Epithelial cell of esophagus (primary cell): ENCODE measurements around the gene MPEG1.

Experiments
- DNase-seq: peaks from one replicate; pipeline ENCODE4 v3.0.0; 2010; ENCODE audit warnings: low read depth
- H3K4me3 ChIP-seq: 2 replicates; pipeline ENCODE4 v1.5.1; 2011; ENCODE audit warnings: mild to moderate bottlenecking, low read length, control low read depth
- TF ChIP-seq, protein P1 (sequence below): IDR thresholded peaks from 2 replicates; pipeline ENCODE4 v1.5.1; 2011; ENCODE audit warnings: low read depth, mild to moderate bottlenecking, low read length, control low read depth, inconsistent platforms; ENCODE audit not compliant: insufficient read depth; ENCODE audit errors: missing control alignments

MPEG1 gene

GRCh38 chr11:59184691-59185339 is 27.9 kb downstream of the MPEG1 start:
- TF ChIP-seq, protein P1, sequence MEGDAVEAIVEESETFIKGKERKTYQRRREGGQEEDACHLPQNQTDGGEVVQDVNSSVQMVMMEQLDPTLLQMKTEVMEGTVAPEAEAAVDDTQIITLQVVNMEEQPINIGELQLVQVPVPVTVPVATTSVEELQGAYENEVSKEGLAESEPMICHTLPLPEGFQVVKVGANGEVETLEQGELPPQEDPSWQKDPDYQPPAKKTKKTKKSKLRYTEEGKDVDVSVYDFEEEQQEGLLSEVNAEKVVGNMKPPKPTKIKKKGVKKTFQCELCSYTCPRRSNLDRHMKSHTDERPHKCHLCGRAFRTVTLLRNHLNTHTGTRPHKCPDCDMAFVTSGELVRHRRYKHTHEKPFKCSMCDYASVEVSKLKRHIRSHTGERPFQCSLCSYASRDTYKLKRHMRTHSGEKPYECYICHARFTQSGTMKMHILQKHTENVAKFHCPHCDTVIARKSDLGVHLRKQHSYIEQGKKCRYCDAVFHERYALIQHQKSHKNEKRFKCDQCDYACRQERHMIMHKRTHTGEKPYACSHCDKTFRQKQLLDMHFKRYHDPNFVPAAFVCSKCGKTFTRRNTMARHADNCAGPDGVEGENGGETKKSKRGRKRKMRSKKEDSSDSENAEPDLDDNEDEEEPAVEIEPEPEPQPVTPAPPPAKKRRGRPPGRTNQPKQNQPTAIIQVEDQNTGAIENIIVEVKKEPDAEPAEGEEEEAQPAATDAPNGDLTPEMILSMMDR, result no peak
- no peak overlapping the region for H3K4me3 ChIP-seq
- DNase-seq, result no peak

GRCh38 chr11:59183771-59184170 is 29.0 kb downstream of the MPEG1 start:
- no peak for DNase-seq
- TF ChIP-seq, protein P1, result no peak
- no peak overlapping the region for H3K4me3 ChIP-seq

GRCh38 chr11:59182457-59183151 is 30.1 kb downstream of the MPEG1 start:
- no peak overlapping the region for H3K4me3 ChIP-seq
- TF ChIP-seq, protein P1, result peak; percentile 54
- peak; percentile 63 for DNase-seq

- H3K4me3 ChIP-seq, result no peak overlapping the region
- TF ChIP-seq, protein P1, result no peak
- no peak for DNase-seq
Observed at GRCh38 chr11:59181746-59182456, 30.8 kb downstream of the MPEG1 start.

- DNase-seq, result no peak
- TF ChIP-seq, protein P1, result no peak
Observed at GRCh38 chr11:59180907-59181306, 31.8 kb downstream of the MPEG1 start.

GRCh38 chr11:59180168-59180776 is 32.5 kb downstream of the MPEG1 start:
- no peak for DNase-seq
- TF ChIP-seq, protein P1, result no peak
- no peak overlapping the region for H3K4me3 ChIP-seq

More at GRCh38 chr11:59180907-59181306, 31.8 kb downstream of the MPEG1 start:
- H3K4me3 ChIP-seq, result no peak overlapping the region
